HCT116 (cell line): ENCODE measurements around the gene HOXB2. TPM values are rescaled to one million over a fixed set of nuclear protein-coding genes. Genes with fewer than 3 reads are reported as not detected.

ENCODE experiments used
- ATAC-seq: fragments of 200-7000 bp; cut with Tn5 transposase; 2 replicates; pipeline ENCODE4 v1.9.1; 2020; ENCODE audit warnings: mild to moderate bottlenecking, moderate library complexity
- BruUV-seq: library from RNA; stranded (reverse); fragments of 400-500 nt; replicated peaks from 2 replicates; lab custom pipeline; 2021; lab: Mats Ljungman, UMichigan
- CTCF ChIA-PET: fragments of 300-600 bp; sonication (Branson Sonifier 250); formaldehyde crosslinking; loops from one replicate; lab custom pipeline; 2021; ENCODE audit warnings: antibody characterized with exemption; lab: Charles Lee
- POLR2A ChIA-PET: fragments of 300-600, 350-600 bp; sonication (Branson Sonifier 250); formaldehyde crosslinking; loops from one replicate; lab custom pipeline; 2021; ENCODE audit warnings: antibody characterized with exemption; lab: Charles Lee
- RAD21 ChIA-PET, 2 experiments: fragments of 300-600 bp; sonication (Branson Sonifier 250); formaldehyde crosslinking; loops; one replicate each; lab custom pipeline; 2023; ENCODE audit warnings: low total read pairs in 2 of 2; ENCODE audit not compliant: uncharacterized antibody in 2 of 2, unreplicated experiment in 2 of 2, low non-redundant PET in 1 of 2; lab: Charles Lee
- DNase-seq: peaks from one replicate; pipeline ENCODE4 v3.0.0-alpha.2; 2010; ENCODE audit warnings: low read depth, low spot score
- H2AFZ ChIP-seq: fragments of 200-600 bp; shearing (Covaris generic), sonication (generic); 2 replicates; pipeline ENCODE4 v1.6.1; 2017; ENCODE audit warnings: low read depth, mixed run types, mixed read lengths, antibody characterized with exemption, low read length; ENCODE audit not compliant: poor library complexity, severe bottlenecking
- H3K27ac ChIP-seq: 2 replicates; pipeline ENCODE4 v1.5.1; 2012; ENCODE audit warnings: low read depth, low read length
- H3K27me3 ChIP-seq: fragments of 200-600 bp; sonication (generic); 2 replicates; pipeline ENCODE4 v1.6.1; 2016; ENCODE audit warnings: mixed run types, low read length, mixed read lengths; ENCODE audit not compliant: insufficient read depth
- H3K36me3 ChIP-seq, 2 experiments: fragments of 200-500 bp in 1 of 2; fragments of 200-600 bp in 1 of 2; sonication (Bioruptor generic) in 1 of 2; sonication (generic) in 1 of 2; 2 replicates each; pipeline versions ENCODE4 v1.5.1 to v1.6.1; 2014 to 2016; ENCODE audit warnings: low read length in 2 of 2, inconsistent platforms in 1 of 2, mixed read lengths in 1 of 2, mixed run types in 1 of 2; ENCODE audit not compliant: insufficient read depth in 2 of 2, control insufficient read depth in 1 of 2
- H3K4me1 ChIP-seq, 2 experiments: fragments of 200-600 bp in 1 of 2; sonication (generic) in 1 of 2; 2 replicates each; pipeline versions ENCODE4 v1.5.1 to v1.6.1; 2012 to 2017; ENCODE audit warnings: low read length in 2 of 2, inconsistent platforms in 1 of 2, mild to moderate bottlenecking in 1 of 2, mixed read lengths in 1 of 2, mixed run types in 1 of 2, moderate library complexity in 1 of 2; ENCODE audit not compliant: insufficient read depth in 2 of 2, control insufficient read depth in 1 of 2
- H3K4me2 ChIP-seq: fragments of 200-600 bp; sonication (generic); 2 replicates; pipeline ENCODE4 v1.6.1; 2017; ENCODE audit warnings: mixed run types, low read length, mixed read lengths
- H3K4me3 ChIP-seq, 2 experiments: fragments of 200-600 bp in 1 of 2; sonication (generic) in 1 of 2; replicated peaks in 1 of 2; 2 replicates each; pipeline ENCODE4 v1.5.1; 2011 to 2016; ENCODE audit warnings: low read length in 2 of 2, control low read depth in 1 of 2, low read depth in 1 of 2, mild to moderate bottlenecking in 1 of 2, mixed read lengths in 1 of 2, mixed run types in 1 of 2
- H3K79me2 ChIP-seq: fragments of 200-600 bp; sonication (generic); 2 replicates; pipeline ENCODE4 v1.6.1; 2017; ENCODE audit warnings: mild to moderate bottlenecking, mixed run types, low read length, moderate library complexity, mixed read lengths; ENCODE audit not compliant: insufficient read depth
- H3K9ac ChIP-seq: fragments of 200-600 bp; sonication (generic); 2 replicates; pipeline ENCODE4 v1.6.1; 2016; ENCODE audit warnings: low read length, mixed read lengths
- H3K9me2 ChIP-seq: fragments of 200-600 bp; sonication (generic), shearing (Covaris generic); 2 replicates; pipeline ENCODE4 v1.6.1; 2017; ENCODE audit warnings: mixed run types, mild to moderate bottlenecking, moderate library complexity; ENCODE audit not compliant: insufficient read depth
- H3K9me3 ChIP-seq, 2 experiments: fragments of 200-500 bp in 1 of 2; fragments of 200-600 bp in 1 of 2; sonication (Bioruptor generic) in 1 of 2; sonication (generic) in 1 of 2; 2 replicates each; pipeline ENCODE4 v1.6.1; 2014 to 2017; ENCODE audit warnings: low read length in 2 of 2, mixed read lengths in 2 of 2, inconsistent platforms in 1 of 2, low read depth in 1 of 2, mild to moderate bottlenecking in 1 of 2, mixed run types in 1 of 2, moderate library complexity in 1 of 2; ENCODE audit not compliant: control insufficient read depth in 1 of 2, insufficient read depth in 1 of 2
- H4K20me1 ChIP-seq: fragments of 200-600 bp; sonication (generic), shearing (Covaris generic); 2 replicates; pipeline ENCODE4 v1.6.1; 2017; ENCODE audit warnings: mixed run types, mild to moderate bottlenecking, moderate library complexity; ENCODE audit not compliant: insufficient read depth
- CEBPB ChIP-seq: IDR thresholded peaks from 2 replicates; pipeline ENCODE4 v1.6.1; 2012; ENCODE audit warnings: low read depth
- ELF1 ChIP-seq: IDR thresholded peaks from 2 replicates; pipeline ENCODE4 v1.6.1; 2012; ENCODE audit warnings: low read depth, borderline replicate concordance
- EZH2 ChIP-seq: fragments of 200-600 bp; sonication (generic); IDR thresholded peaks from 2 replicates; pipeline ENCODE4 v1.6.1; 2017; ENCODE audit warnings: antibody characterized with exemption, mixed run types
- FOSL1 ChIP-seq: IDR thresholded peaks from 2 replicates; pipeline ENCODE4 v1.6.1; 2012; ENCODE audit warnings: low read depth
- JUND ChIP-seq: IDR thresholded peaks from 2 replicates; pipeline ENCODE4 v1.6.1; 2012
- POLR2AphosphoS5 ChIP-seq: IDR thresholded peaks from 2 replicates; pipeline ENCODE4 v1.6.1; 2011; ENCODE audit warnings: mild to moderate bottlenecking, low read depth, low read length, moderate library complexity
- RAD21 ChIP-seq: IDR thresholded peaks from 2 replicates; pipeline ENCODE4 v1.6.1; 2012; ENCODE audit warnings: low read depth, mild to moderate bottlenecking
- SIN3A ChIP-seq: IDR thresholded peaks from 2 replicates; pipeline ENCODE4 v1.6.1; 2012; ENCODE audit warnings: low read depth
- SRF ChIP-seq: IDR thresholded peaks from 2 replicates; pipeline ENCODE4 v1.6.1; 2012; ENCODE audit warnings: low read depth
- ZNF274 ChIP-seq: fragments of 200-500 bp; sonication (Bioruptor generic); IDR thresholded peaks from 2 replicates; pipeline ENCODE4 v1.6.1; 2014; ENCODE audit warnings: mild to moderate bottlenecking, low read depth, low read length, inconsistent platforms
- intact Hi-C: fragments of 100-400 bp; cut with micrococcal nuclease; formaldehyde crosslinking; loops from 2 replicates; pipeline ENCODE4 v1.10.0; 2022
- total RNA-seq: library from RNA; stranded (reverse); gene quantifications from one replicate; pipeline ENCODE4 v1.2.1, GENCODE V29; 2021; ENCODE audit not compliant: unreplicated experiment

The HOXB2 gene
- total RNA-seq, 1 experiment from 2014 or later, result 2.0 TPM

DNA sequence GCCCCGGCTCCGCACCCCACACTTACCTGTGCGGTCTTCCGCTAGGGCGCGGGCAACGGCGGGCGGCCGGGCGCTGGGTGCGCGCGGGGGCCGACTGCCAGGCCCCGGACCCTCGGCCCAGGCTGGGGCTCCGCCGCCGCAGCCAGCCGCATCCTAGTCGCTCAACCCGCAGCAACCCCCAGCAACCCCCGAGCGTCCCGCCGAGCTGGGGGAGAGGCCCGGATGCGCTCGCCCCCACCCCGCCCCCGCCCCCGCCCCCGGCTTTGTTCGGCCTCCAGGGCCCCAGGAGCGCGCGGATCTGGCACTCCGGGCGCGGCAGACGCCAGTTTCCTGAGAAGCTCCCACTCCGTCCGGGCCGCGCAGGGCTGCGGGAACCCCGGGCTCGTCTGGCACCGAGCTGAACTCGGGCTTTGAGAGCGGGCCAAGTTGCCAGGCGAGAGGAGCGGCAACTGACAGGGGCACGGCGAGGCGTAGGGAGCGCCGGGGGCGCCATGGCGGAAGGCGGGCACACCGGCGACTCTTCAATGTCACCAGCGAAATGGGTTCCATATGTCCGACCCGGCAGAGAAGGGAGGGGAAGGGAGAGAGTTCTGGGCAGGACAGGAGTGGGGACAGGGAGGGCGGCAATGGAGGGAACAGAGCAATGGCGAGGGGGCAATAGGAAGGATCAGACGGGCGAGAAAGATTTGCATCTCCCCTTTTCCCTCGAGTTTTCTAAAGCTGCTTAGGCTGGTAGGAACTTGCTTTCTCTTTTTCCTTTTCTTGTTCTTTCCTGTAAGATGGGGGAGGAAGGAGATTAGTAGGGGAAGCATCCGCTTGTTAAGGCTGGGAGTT, 19.5 kb upstream of the HOXB2 start:
- no peak overlapping the region for H3K4me3 ChIP-seq
- RAD21 ChIA-PET, result no interaction called here
- intact Hi-C loops, result no loop called here
- H3K9ac ChIP-seq, result no peak overlapping the region
- no peaks in the 10 kb centered on the region for H4K20me1 ChIP-seq
- H3K36me3 ChIP-seq, result no peaks in the 10 kb centered on the region
- H3K27ac ChIP-seq, result no peak overlapping the region
- H3K27me3 ChIP-seq, result no peaks in the 10 kb centered on the region
- no peak overlapping the region for H3K4me2 ChIP-seq
- H2AFZ ChIP-seq, result no peak overlapping the region
- TF ChIP-seq SRF (no peak), CEBPB (no peak)
- TF ChIP-seq, all 23 proteins: peak for 0
- H3K79me2 ChIP-seq, result peaks cover 29% of the 10 kb centered on the region; the same call in 1 of the 2 replicates
- ATAC-seq, result no peak
- CTCF ChIA-PET, result no interaction called here
- no TSS peak for BruUV-seq
- POLR2A ChIA-PET, result no interaction called here
- H3K9me3 ChIP-seq, result no peaks in the 10 kb centered on the region
- H3K4me1 ChIP-seq, result no peaks in the 10 kb centered on the region
- DNase-seq, result no peak
- H3K9me2 ChIP-seq, result no peaks in the 10 kb centered on the region

DNA sequence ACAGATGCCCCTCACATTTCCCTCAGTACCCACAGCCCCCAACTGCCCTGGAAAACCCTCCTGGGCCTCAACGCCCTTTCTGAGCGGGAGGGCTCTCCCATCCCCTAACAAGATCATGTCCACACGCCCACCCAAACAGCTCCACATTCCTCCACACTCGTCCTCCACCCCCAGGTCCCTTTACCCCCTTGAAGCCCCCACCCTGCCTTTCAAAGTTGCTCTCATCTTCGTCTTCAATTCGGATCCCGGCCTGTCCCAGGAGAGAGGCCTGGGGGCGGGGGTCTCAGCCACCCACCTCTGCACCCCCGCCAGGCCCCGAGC, 18.9 kb upstream of the HOXB2 start:
- Histone ChIP-seq H3K9me3 (no peaks in the 10 kb centered on the region), H3K4me3 (no peak overlapping the region), H3K27me3 (no peaks in the 10 kb centered on the region), H3K9ac (no peak overlapping the region), H4K20me1 (no peaks in the 10 kb centered on the region), H3K79me2 (peaks cover 25% of the 10 kb centered on the region; the same call in 1 of the 2 replicates), H3K4me2 (no peak overlapping the region), H3K9me2 (no peaks in the 10 kb centered on the region), H3K36me3 (no peaks in the 10 kb centered on the region), H3K27ac (no peak overlapping the region), H2AFZ (no peak overlapping the region), H3K4me1 (no peaks in the 10 kb centered on the region)
- ChIA-PET POLR2A (no interaction called here), CTCF (no interaction called here), RAD21 (no interaction called here)
- DNase-seq (no peak), ATAC-seq (no peak)
- TF ChIP-seq ZNF274, result no peak
- no peak for TF ChIP-seq EZH2
- no peak for TF ChIP-seq SIN3A
- TF ChIP-seq RAD21, result no peak
- no peak for TF ChIP-seq JUND
- TF ChIP-seq FOSL1, result no peak
- TF ChIP-seq ELF1, result no peak
- TF ChIP-seq POLR2AphosphoS5, result no peak
- intact Hi-C loops, result no loop called here
- BruUV-seq, result no TSS peak
